Measurements from ENCODE around the gene CNIH3. TPM values are rescaled to one million over a fixed set of nuclear protein-coding genes. Genes with fewer than 3 reads are reported as not detected.
A peak's percentile ranks its signal among the peaks of the same experiment; 100 is the strongest.
"Not testable (repeated sequence)": the region's sequence is repeated elsewhere in the genome, so short reads cannot be mapped to it uniquely, and the experiment has no call there.

CNIH3 gene
- total RNA-seq, 1 experiment from 2014 or later, result 13.6 TPM

DNA sequence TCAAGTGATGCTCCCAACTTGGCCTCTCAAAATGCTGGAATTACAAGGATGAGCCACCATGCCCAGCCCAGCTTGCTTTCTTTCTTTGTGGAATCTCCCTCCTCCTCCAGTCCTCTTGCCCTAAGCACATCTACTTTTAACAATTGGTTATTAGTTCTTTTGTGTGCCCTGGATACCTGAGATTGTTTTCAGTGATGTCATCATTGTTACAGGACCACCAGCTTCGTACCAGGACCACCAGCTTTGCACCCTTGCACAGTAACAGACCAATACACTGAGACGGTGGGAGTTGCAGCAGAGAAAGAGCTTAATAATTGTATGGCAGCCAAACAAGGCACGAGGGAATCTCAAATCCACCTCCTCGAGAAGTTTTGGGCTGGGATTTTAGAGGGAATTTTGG lies 71.3 kb downstream of the CNIH3 start:
- no peak for DNase-seq (ENCODE audit: low read depth)

DNA sequence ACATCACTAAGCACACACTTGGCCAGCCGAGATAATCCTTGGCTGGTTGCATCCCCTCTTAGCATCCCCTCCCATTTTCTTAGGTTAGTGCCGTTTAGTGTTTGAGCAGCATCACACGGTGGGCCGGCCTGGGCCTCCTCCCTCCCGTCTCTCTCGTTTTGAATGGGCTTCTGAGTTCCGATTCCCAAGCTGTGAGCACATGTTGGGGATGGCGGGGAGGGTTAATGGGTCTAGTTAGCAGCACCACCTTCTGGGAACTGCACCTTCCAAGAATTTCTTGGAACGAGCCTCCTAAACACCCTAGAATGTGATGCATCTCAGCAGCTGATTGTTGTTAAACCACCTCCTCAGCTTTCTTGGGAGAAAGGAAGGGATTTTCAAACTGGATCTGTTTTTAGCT lies 73.3 kb downstream of the CNIH3 start:
- DNase-seq (ENCODE audit: low read depth), result no peak

DNA sequence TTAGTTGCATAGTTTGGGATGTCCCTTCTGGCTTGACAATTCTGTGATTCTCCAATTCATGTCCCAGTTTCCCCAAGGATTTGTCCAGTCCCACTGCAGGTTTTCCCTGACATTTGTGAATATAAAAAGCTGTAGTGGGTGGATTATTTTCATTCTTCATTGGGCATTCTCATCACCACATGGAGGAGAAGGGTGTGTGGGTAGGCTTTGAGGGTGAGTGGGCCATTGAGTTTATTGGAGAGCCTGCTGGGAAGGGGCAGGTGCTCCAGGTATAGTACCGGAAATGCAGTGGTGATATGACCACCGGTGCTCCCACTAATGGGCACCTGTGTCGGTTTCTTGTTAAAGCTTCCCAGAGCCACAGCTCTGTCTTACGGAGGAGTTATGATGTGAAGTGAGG lies 74.5 kb downstream of the CNIH3 start:
- DNase-seq (ENCODE audit: low read depth), result no peak

DNA sequence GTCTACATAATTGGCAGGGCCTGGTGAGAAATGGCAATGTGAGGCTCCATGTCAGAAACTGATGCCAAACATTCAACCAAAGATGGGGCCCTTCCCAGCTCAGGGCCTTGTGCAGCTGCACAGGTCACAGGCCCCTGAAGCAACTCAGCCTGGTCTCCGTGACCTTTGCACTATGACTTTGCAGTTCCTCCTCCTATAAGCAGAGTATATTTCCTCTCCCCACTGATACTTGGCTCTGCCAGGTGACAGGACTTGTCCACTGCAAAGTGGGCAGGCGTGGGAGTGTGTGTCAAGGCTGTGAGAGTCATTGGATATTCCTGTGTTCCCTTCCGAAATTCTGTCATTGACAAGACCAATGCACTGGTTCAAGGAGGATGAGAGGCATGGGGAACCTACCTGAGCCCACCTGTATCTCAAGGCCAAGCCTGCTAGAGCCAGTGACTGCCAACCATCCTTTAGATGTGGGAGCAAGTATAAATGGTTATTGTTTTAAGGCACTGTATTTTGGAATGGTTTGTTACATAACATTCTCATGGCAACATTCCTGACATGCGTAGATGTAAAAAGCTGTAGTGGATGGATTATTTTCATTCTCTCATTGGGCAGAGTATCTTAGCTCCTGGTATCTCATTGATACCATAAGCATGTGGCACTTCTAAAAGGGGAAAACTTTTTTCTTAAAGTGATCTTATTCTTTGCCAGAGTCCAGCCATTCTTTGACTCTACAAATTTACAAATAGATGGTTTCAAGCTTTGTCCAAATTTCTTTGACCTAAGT lies 75.2 kb downstream of the CNIH3 start:
- DNase-seq (ENCODE audit: low read depth), result no peak

DNA sequence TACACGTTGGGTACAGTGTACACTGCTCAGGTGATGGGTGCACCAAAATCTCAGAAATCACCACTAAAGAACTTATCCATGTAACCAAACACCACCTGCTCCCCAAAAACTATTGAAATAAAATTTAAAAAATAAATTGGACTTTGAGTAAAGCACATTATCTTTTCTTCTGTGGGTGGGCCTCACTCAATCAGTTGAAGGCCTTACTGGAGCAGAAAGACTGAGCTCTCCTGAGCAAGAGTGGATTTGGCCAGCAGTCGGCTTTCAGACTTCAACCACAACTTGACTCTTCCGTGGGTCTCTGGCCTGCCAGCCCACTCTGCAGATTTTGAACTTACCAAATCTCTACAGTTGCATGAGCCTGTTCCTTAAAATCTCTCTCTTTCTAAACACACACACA lies 78.9 kb downstream of the CNIH3 start:
- no peak for DNase-seq (ENCODE audit: low read depth)

DNA sequence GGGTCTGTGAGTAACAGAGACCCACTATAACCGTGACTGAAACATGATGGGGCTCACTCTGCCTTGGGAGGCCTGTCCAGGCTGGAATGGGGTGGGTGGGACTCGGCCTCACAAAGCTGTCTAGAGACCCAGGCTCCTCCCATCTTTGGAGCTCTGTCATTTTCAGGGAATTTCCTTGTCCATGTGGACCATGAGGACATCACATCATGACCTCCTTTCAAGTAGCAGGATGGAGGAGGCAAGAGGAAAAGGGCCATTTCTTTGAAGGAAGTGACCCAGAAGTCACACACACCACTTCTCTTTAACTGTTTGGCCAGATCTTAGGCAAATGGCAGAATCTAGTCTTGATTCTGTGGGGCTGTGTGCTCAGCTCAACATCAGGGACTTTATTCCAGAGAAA lies 79.9 kb downstream of the CNIH3 start:
- DNase-seq (ENCODE audit: low read depth), result no peak

DNA sequence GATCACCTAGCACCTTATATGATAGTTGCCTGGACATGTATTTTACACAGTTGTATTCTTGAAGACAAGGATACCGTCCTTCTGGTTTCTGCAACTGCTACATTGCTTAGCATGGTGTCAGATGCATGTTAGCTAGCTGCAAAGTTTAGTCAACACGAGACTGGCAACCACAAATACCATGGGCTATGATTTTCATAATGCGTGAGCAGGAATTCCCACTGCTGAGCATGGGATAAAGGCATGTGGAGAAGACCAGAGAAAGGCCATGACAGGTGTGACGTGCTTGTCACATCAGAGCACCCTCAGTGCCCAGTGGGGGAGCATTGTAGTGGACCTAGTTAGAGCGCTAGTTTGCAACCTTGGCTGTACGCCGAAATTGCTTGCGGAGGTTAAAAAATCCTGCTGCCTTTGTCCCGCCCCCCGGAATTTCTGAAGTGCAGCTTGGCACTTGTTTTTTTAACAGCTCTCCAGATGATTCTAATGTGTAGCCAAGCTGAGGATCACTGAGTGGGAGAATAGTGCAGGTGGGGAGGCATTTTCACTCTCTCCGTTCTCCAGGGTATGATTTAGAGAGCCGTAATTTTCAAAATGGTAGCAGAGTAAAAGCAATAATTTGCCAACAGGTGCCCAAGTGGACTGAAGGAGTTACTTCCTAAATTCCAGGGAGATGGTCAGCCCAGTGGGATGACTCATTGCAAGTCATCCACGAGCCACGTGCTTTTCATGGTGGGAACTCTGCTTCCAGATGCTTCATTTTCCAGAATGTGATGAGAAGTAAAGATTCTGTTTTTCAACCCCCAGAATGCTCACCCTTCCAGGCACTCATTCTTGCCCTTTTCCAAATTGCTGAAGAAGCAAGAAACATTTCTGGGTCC lies 81.0 kb downstream of the CNIH3 start:
- peak; percentile 72 for DNase-seq (ENCODE audit: low read depth)

DNA sequence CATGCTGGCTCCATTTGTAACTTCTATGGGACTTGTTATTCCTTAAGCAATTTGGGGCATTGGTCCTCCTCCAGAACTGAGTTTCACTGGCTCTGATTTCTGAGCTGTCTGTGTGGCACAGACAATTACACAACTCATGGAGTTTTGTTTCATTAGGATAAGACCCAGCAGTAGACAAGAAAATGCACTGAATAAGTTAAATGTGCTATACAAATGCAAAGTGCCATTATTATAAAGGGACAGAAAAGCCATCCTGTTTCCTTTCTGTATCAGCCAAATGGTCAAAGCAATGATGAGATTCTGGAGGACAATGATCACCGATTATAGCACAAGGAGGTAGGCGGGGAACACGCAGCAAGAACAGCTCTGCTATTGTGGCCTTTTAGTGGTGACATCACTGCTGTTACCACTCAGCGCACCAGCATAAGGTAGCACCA lies 81.9 kb downstream of the CNIH3 start:
- no peak for DNase-seq (ENCODE audit: low read depth)

DNA sequence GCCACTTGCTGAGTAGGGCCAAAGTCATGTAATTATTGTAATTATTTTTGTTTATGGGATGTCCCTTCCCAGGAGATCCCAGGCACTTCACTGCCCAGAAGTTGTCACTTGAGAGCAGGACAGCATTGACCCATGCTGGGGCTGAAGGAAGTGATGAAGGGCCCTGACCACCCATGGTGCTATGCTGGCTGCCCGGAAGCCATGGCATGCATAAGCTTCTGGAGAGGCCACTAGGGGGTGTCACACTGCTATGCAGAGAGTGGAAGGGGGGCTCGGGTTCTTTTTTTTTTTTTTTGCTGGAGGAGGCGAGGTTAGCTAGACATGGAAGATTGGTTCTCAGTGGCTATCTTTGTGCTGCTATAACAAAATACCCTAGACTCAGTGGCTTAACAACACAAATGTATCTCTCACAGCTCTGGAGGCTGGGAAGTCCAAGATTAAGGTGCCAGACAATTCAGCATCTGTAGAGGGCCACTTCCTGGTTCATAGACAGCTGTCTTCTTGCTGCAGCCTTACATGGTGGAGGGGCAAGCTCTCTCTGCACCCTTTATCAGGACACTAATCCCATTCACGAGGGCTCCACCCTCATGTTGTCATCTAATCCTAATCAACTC lies 84.9 kb downstream of the CNIH3 start:
- peak; percentile 50 for DNase-seq (ENCODE audit: low read depth)

DNA sequence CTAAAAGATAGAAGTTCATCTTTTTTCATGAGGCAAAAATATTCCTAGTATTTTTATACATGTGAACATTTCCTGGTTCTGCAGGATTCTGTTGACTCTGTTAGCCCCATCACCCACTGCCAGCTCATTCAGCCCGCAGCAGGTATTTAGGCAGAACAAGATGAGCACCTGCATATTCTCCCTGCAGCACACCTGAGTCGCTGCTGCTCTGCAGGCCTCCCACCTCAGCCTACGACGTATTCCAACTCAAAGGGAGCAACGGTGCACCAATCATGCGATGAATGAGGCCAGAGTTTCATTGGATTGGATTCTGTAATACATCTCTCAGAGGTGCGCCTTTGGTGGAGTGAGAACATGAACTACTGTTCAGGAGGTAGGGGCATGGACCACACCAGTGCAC lies 87.6 kb downstream of the CNIH3 start:
- no peak for DNase-seq (ENCODE audit: low read depth)

DNA sequence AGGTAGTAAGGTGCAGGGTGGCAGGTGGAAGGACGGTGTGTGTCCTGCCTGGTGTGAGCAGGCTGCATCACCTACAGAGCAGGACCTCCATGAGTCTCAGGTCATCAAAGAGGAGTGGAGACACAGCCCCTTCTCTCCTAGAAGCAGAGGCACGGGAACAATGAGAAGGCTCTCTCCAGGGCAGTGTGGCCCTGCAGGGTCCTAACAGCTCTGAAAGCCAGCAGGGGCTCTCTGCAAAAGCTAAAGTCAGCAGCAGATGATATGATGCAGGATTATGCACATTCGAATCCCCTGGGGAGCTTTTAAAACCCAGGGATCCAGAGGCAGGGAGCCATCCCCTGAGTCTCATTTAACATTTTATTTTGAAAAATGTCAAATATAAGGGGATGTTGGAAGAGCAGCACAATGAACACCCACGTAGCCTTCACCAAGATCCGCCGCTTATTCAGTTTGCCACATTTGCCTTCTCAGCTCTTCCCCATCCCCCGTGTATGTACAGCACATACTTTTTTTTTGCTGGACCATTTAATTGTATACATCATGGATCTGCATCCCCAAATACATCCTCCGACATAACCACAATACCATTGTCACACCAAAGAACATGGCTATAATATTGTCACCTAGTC lies 88.1 kb downstream of the CNIH3 start:
- DNase-seq (ENCODE audit: low read depth), result no peak

DNA sequence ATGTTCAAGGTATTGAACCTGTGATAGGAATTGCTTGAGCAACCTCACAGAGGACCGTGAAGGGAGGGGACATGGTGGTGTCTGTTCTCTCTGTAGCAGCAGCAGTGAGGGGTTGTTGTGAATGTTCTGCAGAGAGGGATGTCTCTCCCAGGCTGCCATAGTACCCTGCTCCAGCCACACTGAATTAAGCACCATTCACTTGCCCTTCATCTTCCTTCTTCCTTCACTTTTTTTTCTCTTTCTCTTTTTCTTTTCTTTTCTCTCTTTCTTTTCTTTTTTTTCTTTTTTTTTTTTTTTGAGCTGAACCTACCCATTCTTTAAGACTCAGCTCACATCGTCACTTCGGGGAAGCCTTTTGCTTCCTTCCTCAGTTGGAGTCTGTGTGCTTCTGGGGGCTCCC lies 89.5 kb downstream of the CNIH3 start:
- DNase-seq (ENCODE audit: low read depth), result no peak

DNA sequence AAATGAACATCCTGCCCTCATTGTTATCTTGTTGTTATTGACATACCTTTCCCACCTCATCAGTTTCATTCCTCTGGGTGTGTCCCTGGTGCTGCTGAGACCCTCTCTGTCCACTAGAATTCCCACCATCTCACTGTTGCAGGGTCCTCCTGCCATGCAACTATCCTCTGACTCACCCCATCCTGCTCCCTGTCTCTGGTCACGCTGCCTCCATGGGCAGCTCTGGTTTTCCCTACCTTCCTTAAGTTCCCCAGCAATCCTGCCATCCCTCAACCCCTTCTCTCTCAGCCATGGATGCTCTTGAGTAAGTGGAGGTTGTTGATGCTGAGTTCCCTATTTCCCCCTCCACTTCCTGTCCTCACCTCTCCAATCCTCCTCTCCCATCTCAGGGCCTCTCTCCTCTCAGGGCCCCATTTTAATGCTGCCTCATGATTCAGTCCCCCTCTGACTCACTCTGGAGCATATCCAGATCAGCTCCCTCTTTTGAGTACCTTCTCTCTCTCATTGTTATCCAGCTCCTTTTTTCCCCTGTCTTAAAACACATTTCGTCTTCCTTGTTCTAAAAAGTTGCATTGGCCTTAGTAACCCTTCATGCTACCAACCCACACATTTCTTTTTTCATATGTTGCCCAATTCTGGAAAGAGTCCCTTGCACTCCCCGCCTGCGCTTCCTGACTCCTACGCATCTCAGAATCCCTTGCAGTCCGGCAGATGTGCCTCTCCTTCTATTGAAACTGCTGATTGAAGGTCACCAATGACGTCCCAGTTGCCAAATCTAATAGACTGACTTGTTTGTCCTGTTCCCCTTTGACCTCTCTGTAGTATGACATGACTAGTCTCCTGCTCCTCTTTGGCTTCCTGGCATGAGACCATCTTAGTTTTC lies 92.0 kb downstream of the CNIH3 start:
- peak; percentile 79 for DNase-seq (ENCODE audit: low read depth)

DNA sequence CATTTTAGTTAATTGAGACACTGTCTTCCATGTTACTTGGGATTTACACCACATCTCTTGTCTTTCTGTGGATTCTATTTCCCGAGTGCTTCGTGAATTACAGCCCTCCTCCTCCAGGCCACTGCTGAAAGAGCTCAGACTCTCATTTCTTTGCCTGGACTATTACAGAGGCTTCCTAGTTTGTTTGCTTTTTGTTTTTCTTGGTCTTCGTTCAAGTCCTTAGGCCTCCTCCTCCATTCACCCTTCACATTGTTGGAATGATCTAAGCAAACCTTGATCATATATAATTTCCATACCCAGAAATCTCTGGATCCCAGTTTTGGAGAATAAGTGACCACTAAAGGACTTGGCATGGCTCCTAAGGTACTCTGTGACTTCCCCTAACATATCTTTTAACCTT lies 94.1 kb downstream of the CNIH3 start:
- no peak for DNase-seq (ENCODE audit: low read depth)

DNA sequence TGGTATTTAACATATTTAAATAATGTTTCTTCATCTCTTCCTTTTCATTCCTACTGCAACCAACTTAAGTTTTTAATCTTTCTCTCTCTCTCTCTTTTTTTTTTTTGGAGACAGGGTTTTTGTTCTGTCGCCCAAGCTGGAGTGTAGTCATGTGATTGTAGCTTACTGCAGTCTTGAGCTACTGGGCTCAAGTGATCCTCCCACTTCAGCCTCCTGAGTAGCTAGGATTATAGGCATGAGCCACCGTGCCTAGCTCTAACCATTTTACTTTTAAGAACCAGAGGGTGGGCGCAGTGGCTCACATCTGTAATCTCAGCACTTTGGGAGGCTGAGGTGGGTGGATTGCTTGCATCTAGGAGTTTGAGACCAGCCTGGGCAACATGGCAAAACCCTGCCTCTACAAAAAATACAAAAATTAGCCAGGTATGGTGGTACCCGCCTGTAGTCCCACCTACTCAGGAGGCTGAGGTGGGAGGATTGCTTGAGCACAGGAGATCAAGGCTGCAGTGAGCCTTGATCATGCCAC lies 95.2 kb downstream of the CNIH3 start:
- not testable (repeated sequence) for DNase-seq (ENCODE audit: low read depth)

DNA sequence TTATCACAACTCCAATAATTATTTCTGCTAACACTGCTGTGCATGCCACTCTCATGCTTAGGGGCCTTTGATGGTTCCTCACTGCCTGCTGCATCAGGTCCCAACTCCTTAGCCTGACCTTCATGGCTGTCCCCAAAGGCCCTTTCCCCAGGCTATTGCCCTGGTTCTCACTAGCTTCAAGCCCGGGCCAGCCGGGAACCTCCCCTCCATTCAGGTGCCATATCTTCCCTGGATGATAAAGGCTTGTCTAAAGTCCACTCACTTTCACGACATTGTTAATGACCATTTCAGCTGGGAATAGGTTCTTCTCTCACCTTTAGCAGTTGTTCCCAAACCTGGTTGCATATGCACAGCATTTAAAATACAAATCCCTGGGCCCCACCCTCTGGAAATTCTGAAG lies 95.8 kb downstream of the CNIH3 start:
- no peak for DNase-seq (ENCODE audit: low read depth)

DNA sequence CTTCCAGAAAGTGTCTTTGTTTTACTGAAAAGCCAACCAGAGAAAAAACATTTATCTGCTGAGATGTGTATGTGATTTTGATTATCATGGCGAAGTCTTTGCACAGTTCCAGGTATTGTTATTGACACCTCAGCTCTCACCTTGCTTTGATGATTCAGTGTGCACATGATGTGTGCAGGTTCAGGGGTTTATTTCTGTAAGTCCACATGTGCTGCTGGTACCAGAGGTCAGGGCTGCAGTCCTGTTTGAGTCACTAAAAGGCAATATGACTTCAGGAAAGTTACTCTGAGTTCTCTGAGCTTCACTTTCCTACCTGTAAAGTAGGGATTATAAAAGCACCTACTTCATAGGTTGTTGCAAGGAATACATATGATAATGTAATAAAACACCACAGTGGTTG lies 97.1 kb downstream of the CNIH3 start:
- DNase-seq (ENCODE audit: low read depth), result no peak

DNA sequence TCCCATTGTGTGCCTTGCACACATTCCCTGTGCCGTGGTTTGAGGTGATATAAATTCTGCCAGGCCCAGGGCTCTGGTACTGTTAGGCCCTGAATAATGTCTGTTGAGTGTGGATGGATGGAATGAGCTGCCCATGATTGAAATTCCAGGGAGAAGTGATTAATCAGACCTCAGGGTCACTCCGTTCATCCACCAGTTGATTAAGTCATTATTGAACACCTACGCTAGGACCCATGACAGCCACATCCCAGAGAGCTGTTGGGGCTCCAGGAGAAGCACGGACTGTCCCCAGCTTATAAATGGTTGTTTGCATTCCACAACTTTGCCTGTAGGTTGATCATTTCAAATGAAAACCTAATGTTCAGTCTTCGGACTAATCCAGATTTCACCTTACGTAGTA lies 98.4 kb downstream of the CNIH3 start:
- no peak for DNase-seq (ENCODE audit: low read depth)

DNA sequence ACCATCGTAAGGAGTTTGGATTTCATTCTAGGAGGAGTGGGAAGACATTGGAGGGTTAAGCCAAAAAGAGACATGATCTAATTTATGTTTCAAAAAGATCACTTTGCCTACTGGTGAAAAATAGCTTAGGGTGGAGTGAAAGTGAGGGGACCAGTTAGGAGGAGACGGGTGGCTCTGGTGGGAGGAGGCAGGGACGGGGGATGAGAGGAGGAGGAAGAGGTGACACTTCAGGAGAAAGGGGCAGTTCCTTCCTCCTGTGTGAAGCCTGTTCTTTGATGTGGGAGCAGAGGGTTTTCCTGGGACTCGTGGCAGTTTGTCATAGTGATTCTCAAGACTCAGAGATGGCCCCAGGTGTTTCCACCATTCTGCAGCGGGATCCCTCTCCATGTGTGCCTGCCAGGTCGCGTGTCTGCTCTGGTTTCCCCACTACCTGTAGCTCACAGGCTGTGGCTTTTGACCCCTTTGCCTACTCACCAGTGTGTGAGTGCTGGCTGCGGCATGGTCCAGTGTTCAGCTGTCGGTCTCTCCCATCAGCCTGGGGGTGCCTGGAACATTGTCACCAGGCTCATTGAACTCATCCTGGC lies 102.4 kb downstream of the CNIH3 start:
- DNase-seq (ENCODE audit: low read depth), result no peak

DNA sequence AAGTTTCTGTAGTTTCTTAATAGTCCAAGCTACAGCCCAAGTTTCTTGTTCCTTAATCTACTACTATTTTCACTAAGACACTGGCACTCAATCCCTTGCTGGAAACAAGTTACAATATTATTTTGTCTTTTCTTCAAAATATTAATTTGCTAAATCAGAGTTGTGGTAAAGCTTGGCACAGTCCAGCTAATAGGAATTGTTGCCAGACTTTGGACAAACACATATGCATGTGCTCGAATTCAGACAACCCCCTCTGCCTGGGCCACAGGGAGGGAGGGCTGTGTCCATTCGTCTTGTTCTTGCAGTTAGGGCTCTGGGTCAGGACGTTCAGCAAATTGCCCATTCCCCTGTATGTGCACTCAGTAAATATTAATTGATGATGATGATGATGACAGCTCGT lies 103.6 kb downstream of the CNIH3 start:
- DNase-seq (ENCODE audit: low read depth), result no peak

DNA sequence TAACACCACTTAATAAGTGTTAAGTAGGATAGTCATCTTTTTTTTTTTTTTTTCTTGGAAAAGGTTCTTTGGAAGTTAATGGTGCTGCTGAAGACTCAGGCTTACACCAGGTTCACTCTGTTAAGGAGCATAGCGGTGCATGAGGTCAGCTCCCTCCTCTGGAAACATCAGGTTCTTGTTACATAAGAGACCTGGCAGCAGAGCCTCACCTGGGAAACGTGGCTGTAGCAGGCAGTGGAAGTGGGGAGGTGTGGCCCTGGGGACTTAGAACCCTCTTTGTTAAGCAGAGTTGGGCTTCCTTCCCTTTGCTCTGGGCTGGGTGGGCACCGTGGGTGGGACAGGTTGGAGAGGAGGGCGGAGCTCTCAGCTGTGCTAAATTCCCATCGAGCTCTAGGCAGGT lies 104.1 kb downstream of the CNIH3 start:
- no peak for DNase-seq (ENCODE audit: low read depth)
